Psoas muscle (tissue), 8 donors: ENCODE results near the gene CDH11. TPM values are rescaled to one million over a fixed set of nuclear protein-coding genes. Genes with fewer than 3 reads are reported as not detected.

Experiments used
- ATAC-seq, 4 donors: fragments of 200-7000 bp; cut with Tn5 transposase; one replicate each; pipeline ENCODE4 v1.9.1; 2020; ENCODE audit warnings: moderate library complexity in 3 of 4, mild to moderate bottlenecking in 2 of 4
- DNase-seq, 2 donors: peaks; one replicate each; pipeline ENCODE4 v3.0.0-alpha.2; 2020
- H3K27ac ChIP-seq: fragments of 200-600 bp; one replicate; pipeline ENCODE4 v1.8.0; 2022
- H3K27me3 ChIP-seq, 3 donors: fragments of 200-600 bp in 1 of 3; one replicate each; pipeline versions ENCODE4 v1.6.1 to v1.8.0; 2013 to 2022; ENCODE audit warnings: low read length in 2 of 3, mild to moderate bottlenecking in 2 of 3, moderate library complexity in 1 of 3; ENCODE audit not compliant: insufficient read depth in 3 of 3
- H3K36me3 ChIP-seq, 2 donors: fragments of 200-600 bp in 1 of 2; one replicate each; pipeline versions ENCODE4 v1.6.1 to v1.8.0; 2013 to 2022; ENCODE audit warnings: low read depth in 1 of 2, mild to moderate bottlenecking in 1 of 2, moderate library complexity in 1 of 2; ENCODE audit not compliant: insufficient read depth in 1 of 2
- H3K4me1 ChIP-seq: fragments of 200-600 bp; one replicate; pipeline ENCODE4 v1.8.0; 2022
- H3K4me3 ChIP-seq: fragments of 200-600 bp; one replicate; pipeline ENCODE4 v1.8.0; 2022; ENCODE audit warnings: mild to moderate bottlenecking
- H3K9me3 ChIP-seq: fragments of 200-600 bp; one replicate; pipeline ENCODE4 v1.8.0; 2022
- CTCF ChIP-seq: fragments of 200-600 bp; IDR thresholded peaks from one replicate; pipeline ENCODE4 v1.8.0; 2022; ENCODE audit warnings: antibody characterized with exemption
- WGBS, 3 donors: extraction: QIAGEN DNeasy Blood & Tissue Kit; methylation state at CpG; one replicate each; pipeline versions ENCODE4 v1.1.6 to v1.1.7; 2013; 5-methylcytosine and 5-hydroxymethylcytosine counted together
- intact Hi-C, 2 donors: fragments of 100-400 bp; cut with DNase I; formaldehyde crosslinking; loops; one replicate each; pipeline versions ENCODE4 v1.11.0 to v1.14.2; 2022
- polyA plus RNA-seq, 3 donors: library from polyadenylated mRNA; stranded (reverse); fragments of 200-250 nt; gene quantifications; one replicate each; pipeline ENCODE4 v1.2.3, GENCODE V29; 2013
- total RNA-seq, 4 donors: library from RNA; stranded (reverse); fragmentation: NEBNext Ultra II Directional in 2 of 4; extraction: Animal tissue kit (Norgen Biotek cat#: 25700) in 2 of 4; gene quantifications; one replicate each; pipeline versions ENCODE4 v1.2.1 to v1.2.4, GENCODE V29; 2021 to 2023
- donor health status: healthy with polysubstance abuse.
- donor health status: DM: no; HTN: no; CAD: no; lungs with moderate emphysema.
- donor health status: Bipolar disorder and iron deficiency.
- donor health status: healthy.
- donor health status: DM: yes; HTN: yes; CAD: no.
- donor health status: DM: no; HTN: no; CAD: no.
- donor health status: DM: no; HTN: no; CAD: no.
- donor health status: DM: yes; HTN: yes; CAD: no.

CDH11 gene
- total and polyA plus RNA-seq, 7 donors: 0.33 to 16.8 (median 3.2) TPM

- intact Hi-C loops: loop anchor here in 1 of 2 donors (5.0 to 10.0 kb wide), 2 partner anchors 642 to 1754 kb away; no protein-coding TSS in a partner anchor
- peaks cover 0 to 35% (median 7%) of the 10 kb centered on the region in 3 donors for H3K27me3 ChIP-seq
- no peaks in the 10 kb centered on the region for H3K9me3 ChIP-seq
- H3K4me1 ChIP-seq: peaks cover 15% of the 10 kb centered on the region
- DNase-seq (no peak), ATAC-seq (no peak)
- H3K27ac ChIP-seq: no peak overlapping the region
- TF ChIP-seq CTCF: no peak
- WGBS, 3 donors: 39 to 57% (median 42%) methylated on average over 5 of the region's 5 CpGs
- no peaks in the 10 kb centered on the region for H3K36me3 ChIP-seq
- H3K4me3 ChIP-seq: no peak overlapping the region
Observed at GRCh38 chr16:65118871-65119270, 3.0 kb downstream of the CDH11 start.

GRCh38 chr16:65117811-65118448, 3.9 kb downstream of the CDH11 start:
- intact Hi-C loops: loop anchor here in 1 of 2 donors (5.0 to 10.0 kb wide), 2 partner anchors 641 to 1753 kb away; no protein-coding TSS in a partner anchor
- Histone ChIP-seq H3K9me3 (no peaks in the 10 kb centered on the region), H3K27me3 (peaks cover 0 to 26% (median 7%) of the 10 kb centered on the region in 3 donors), H3K4me1 (peaks cover 13% of the 10 kb centered on the region), H3K27ac (no peak overlapping the region), H3K4me3 (no peak overlapping the region), H3K36me3 (no peaks in the 10 kb centered on the region)
- TF ChIP-seq CTCF: peak; percentile 92
- ATAC-seq (peak; percentile 79 to 83 (median 80)), DNase-seq (peak; percentile 53 to 68)
- WGBS, 3 donors: 2 to 9% (median 5%) methylated on average over 8 of the region's 8 CpGs

GRCh38 chr16:65116818-65117430, 4.9 kb downstream of the CDH11 start:
- no peak for ATAC-seq
- WGBS, 3 donors: 85 to 89% (median 88%) methylated on average over 5 of the region's 5 CpGs
- Histone ChIP-seq H3K4me3 (no peak overlapping the region), H3K36me3 (no peaks in the 10 kb centered on the region), H3K27ac (no peak overlapping the region), H3K27me3 (peaks cover 0 to 16% (median 5%) of the 10 kb centered on the region in 3 donors), H3K4me1 (peaks cover 8% of the 10 kb centered on the region), H3K9me3 (no peaks in the 10 kb centered on the region)
- intact Hi-C loops: loop anchor here in 1 of 2 donors (5.0 to 10.0 kb wide), 2 partner anchors 640 to 1752 kb away; no protein-coding TSS in a partner anchor
- no peak for TF ChIP-seq CTCF
- DNase-seq: no peak

- intact Hi-C loops: loop anchor here in 1 of 2 donors (5.0 to 10.0 kb wide), 2 partner anchors 639 to 1751 kb away; no protein-coding TSS in a partner anchor
- peaks cover 5% of the 10 kb centered on the region for H3K4me1 ChIP-seq
Observed at GRCh38 chr16:65116216-65116615, 5.6 kb downstream of the CDH11 start.

More at GRCh38 chr16:65116216-65116615, 5.6 kb downstream of the CDH11 start:
- Histone ChIP-seq H3K27ac (no peak overlapping the region), H3K27me3 (peaks cover 0 to 9% (median 1%) of the 10 kb centered on the region in 3 donors), H3K4me3 (no peak overlapping the region), H3K36me3 (no peaks in the 10 kb centered on the region), H3K9me3 (no peaks in the 10 kb centered on the region)
- no peak for DNase-seq
- no peak for ATAC-seq
- 83 to 94% (median 90%) methylated on average over 4 of the region's 4 CpGs for WGBS, 3 donors
- TF ChIP-seq CTCF: no peak
